Lower leg skin (tissue), 3 donors: Measurements from ENCODE around the gene UBTF.

Experiments
- CTCF ChIP-seq, 3 donors: fragments of 450-650 bp; IDR thresholded peaks; one replicate each; pipeline ENCODE4 v1.5.1; 2016; ENCODE audit warnings: antibody characterized with exemption in 3 of 3, mild to moderate bottlenecking in 3 of 3, moderate library complexity in 2 of 3
- POLR2A ChIP-seq, 2 donors: fragments of 450-650 bp; IDR thresholded peaks; one replicate each; pipeline ENCODE4 v1.6.1; 2016 to 2017; ENCODE audit warnings: antibody characterized with exemption in 2 of 2, mild to moderate bottlenecking in 1 of 2, moderate library complexity in 1 of 2

- no peak for TF ChIP-seq CTCF (IDR thresholded peaks at IDR 0.05)
- TF ChIP-seq POLR2A (IDR thresholded peaks at IDR 0.05), result no peak
These were observed 12.7 kb downstream of the UBTF start for GRCh38 chr17:44206825-44207155.
